GM18526 (cell line): ENCODE data around the gene DHX58.
A peak's percentile ranks its signal among the peaks of the same experiment; 100 is the strongest.

ENCODE experiments used
- POLR2A ChIP-seq: IDR thresholded peaks from 3 replicates; pipeline ENCODE4 v1.6.1; 2011; ENCODE audit not compliant: insufficient read length; ENCODE audit errors: extremely low read depth

Gene DHX58

GRCh38 chr17:42112552-42113176, at the start of gene DHX58:
TSS of gene DHX58 (minus strand) at chr17:42112714. CDS start at chr17:42111892, 822 bp downstream.
- peak; percentile 95 for TF ChIP-seq POLR2A

GRCh38 chr17:42160531-42160910, 48.0 kb upstream of the DHX58 start:
- TF ChIP-seq POLR2A = no peak

GRCh38 chr17:42159796-42160530, 47.4 kb upstream of the DHX58 start:
- no peak for TF ChIP-seq POLR2A

GRCh38 chr17:42155614-42156045, 43.1 kb upstream of the DHX58 start:
- no peak for TF ChIP-seq POLR2A

DNA sequence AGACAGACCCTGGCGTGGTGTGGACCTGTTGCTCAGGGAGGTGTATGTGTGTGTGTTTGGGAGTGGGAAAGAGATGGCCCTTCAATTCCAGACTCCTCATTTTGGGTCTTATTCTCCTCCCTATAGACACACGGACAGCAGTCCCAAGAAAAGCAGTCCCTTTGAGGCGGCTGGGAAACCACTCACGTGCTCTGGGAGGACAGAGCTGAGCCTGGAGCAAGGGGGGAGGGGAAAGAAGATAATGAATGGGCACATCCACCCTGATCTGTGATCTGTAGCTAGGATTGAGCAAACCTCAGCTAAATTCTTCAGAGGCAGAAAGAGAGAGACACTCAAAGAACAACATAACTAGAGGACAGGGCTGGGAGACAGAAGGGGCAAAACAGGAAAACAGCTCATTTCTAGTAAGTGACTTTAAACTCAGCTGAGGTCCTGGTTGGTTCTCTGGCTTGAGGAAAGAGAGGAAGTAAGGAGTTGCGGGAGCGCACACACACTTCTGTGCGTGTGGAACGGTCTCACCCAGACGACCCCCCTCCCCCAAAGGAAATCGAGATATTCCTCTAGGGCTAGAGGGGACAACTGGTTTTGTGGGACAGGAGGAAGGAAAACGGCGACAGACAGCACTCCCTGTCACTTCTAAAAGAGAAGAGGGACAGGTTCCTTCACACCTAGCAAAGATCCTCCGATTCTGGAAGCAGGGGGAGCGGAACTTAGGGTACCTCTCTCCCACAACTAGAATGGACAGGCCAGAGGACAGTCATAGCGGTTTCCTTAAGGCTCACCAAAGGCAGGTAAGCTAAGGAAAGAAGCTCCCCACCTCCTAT, 41.6 kb upstream of the DHX58 start:
- no peak for TF ChIP-seq POLR2A

DNA sequence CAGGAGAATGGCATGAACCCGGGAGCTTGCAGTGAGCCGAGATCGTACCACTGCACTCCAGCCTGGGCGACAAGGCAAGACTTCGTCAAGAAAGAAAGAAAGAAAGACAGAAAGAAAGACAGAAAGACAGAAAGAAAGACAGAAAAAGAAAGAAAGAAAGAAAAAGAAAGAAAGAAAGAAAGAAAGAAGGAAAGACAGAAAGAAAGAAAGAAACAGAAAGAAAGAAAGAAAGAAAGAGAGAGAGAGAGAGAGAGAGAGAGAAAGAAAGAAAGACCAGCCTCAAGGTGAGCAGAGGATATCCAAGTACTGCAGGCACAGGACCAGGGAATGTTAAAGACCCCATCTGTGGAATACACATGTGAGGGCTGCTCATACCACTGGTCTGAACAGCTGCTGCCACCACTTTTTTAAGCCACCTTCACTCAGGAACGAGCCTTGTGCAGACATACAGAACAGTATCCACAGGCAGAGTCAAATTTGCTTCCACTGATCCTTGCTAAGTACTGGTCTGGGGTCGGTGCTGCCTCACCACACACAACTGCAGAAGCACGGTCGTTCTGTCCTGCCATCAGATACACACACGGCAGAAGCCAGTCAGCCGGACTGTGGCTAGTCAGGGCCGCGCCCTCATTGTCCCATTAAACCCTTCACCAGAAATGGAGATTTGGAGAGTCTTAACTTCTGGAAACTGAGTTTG, 34.5 kb upstream of the DHX58 start:
- TF ChIP-seq POLR2A = no peak

- TF ChIP-seq POLR2A = no peak
Observed at GRCh38 chr17:42142371-42142896, 29.9 kb upstream of the DHX58 start.

- TF ChIP-seq POLR2A = no peak
Observed at GRCh38 chr17:42141382-42141781, 28.9 kb upstream of the DHX58 start.

GRCh38 chr17:42138749-42139492, 26.4 kb upstream of the DHX58 start:
- TF ChIP-seq POLR2A = no peak

DNA sequence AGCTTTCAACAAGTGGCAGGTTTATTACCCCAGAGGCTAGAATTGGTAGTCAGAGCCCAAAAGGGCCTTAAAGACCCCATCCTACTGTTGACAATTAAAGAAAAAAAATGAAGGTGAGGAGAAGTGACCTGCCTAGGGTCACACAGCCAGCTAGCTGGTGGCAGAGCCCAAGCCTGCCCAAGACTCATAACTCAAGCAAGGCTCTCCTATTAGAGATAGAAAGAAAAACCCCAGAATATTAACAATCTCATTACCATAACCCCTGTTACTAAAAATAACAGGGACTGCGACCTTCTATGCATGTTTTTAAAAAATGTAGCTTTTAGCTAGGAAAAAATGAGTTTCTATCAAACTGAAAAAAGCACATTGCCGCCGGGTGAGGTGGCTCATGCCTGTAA, 24.1 kb upstream of the DHX58 start:
- no peak for TF ChIP-seq POLR2A

DNA sequence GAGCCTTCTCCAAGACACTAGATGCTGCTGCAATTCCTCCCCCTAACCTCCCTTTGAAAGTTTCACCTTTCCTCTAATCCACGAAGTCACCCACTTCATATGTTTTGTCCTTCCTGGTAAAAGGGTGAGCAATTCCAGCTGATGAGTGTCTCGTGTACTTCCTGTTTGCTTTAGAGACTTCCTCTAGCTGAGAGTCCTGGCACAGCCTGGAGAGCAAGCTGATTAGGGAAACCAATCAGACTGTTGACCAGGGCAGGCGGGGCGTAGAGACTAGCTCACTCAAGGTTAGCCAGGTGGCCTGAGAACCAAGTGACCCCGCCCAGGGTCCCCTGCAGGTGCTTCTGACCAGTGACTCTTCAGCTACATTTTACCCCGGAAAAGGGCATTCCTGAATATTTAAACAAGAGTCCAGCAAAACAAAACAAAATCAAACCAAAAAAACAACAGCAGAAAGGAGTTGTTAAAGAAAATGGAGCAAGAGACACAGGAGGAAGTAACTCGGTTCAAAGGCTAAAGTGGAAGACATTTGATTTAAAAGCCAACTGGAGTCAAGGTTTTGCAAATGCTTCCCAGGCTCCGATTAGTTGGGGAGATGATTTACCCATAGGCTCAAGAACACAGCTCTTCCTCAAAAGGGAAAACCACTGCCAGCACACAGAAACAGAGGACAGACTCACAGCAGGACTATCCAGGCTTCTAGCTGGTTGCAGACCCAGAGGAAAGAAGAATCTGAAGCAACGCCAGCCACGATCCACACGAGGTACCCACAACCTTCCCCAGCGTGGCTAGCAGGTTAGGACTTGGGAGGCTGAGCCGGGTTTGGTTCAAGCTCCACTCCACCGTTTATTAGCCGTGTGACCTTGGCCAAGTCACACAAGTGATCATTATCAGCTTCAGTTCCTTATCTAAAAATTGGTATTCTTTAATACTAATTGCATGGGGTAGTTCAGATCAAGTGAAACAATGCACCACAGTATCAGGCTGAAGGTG, 23.4 kb upstream of the DHX58 start:
- TF ChIP-seq POLR2A = no peak

DNA sequence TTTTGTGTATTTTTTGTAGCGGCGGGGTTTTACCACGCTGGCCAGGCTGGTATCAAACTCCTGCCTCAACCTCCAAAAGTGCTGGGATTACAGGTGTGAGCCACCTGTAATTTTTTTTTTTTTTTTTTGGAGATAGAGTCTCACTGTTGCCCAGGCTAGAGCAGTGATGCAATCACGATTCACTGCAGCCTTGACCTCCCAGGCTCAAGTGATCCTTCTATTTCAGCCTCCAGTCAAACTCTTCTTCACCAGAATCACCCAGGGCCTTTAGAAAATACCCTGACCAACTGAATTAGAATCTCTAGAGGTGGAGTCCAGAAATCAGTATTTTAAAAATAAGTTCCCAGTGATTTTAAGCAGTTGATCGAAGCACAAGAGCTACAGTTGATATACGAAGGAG, 22.6 kb upstream of the DHX58 start:
- no peak for TF ChIP-seq POLR2A

DNA sequence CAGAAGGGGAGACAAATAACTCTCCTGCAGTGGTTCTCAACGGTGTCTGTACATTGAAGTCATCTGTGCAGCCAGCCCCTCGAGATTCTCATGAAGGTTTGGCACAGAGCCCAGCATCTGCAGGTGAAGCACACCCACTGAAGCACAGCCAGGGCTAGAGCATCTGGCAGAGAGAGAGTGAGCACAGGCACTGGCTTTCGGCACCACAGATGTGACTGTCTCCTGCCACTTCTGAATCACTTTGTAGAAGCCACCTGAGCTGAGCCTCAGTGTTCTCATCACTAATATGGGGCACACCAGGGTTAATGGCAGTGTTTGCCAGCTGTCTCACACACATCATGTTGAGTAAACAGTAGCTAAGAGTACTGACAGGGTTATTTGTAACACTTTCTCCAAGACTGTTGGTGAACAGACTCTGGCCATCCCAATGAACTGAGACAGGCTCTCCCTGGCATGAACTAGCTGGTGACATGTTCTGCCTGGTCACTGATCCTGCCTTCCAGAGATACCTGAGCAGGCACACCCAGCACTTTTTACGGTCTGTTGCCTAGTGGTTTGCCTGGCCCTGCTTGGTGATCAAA, 21.0 kb upstream of the DHX58 start:
- TF ChIP-seq POLR2A = no peak
